MCF 10A (cell line): Measurements from ENCODE around the gene DNAH6. TPM values are rescaled to one million over a fixed set of nuclear protein-coding genes. Genes with fewer than 3 reads are reported as not detected.

Experiments used
- BruUV-seq: library from RNA; stranded (reverse); fragments of 400-500 nt; replicated peaks from 2 replicates; lab custom pipeline; 2021; lab: Mats Ljungman, UMichigan
- CTCF ChIA-PET: fragments of 300-600 bp; sonication (Branson Sonifier 250); formaldehyde crosslinking; extraction: SDS; loops from one replicate; lab custom pipeline; 2021; ENCODE audit warnings: antibody characterized with exemption, inconsistent platforms; lab: Yijun Ruan, JAX
- POLR2A ChIA-PET: fragments of 300-600, 350-650 bp; sonication (Branson Sonifier 250); formaldehyde crosslinking; extraction: SDS; loops from one replicate; lab custom pipeline; 2020; ENCODE audit warnings: antibody characterized with exemption, inconsistent platforms; lab: Yijun Ruan, JAX
- DNase-seq: peaks from one replicate; pipeline ENCODE4 v3.0.0-alpha.2; 2018; ENCODE audit not compliant: unreplicated experiment
- H3K27ac Mint-ChIP-seq: one replicate; pipeline ENCODE4 v1.8.0; 2022; ENCODE audit warnings: mild to moderate bottlenecking, low read depth, mixed read lengths; ENCODE audit not compliant: unreplicated experiment
- H3K27me3 Mint-ChIP-seq: one replicate; pipeline ENCODE4 v1.8.0; 2022; ENCODE audit warnings: mixed read lengths; ENCODE audit not compliant: insufficient read depth, unreplicated experiment
- H3K36me3 Mint-ChIP-seq: one replicate; pipeline ENCODE4 v1.8.0; 2022; ENCODE audit warnings: mild to moderate bottlenecking, moderate library complexity, mixed read lengths; ENCODE audit not compliant: insufficient read depth, unreplicated experiment
- H3K4me1 Mint-ChIP-seq: one replicate; pipeline ENCODE4 v1.8.0; 2022; ENCODE audit warnings: mixed read lengths; ENCODE audit not compliant: insufficient read depth, unreplicated experiment
- H3K4me3 Mint-ChIP-seq: one replicate; pipeline ENCODE4 v1.8.0; 2022; ENCODE audit warnings: mild to moderate bottlenecking, moderate library complexity, mixed read lengths; ENCODE audit not compliant: unreplicated experiment
- H3K9me3 Mint-ChIP-seq: one replicate; pipeline ENCODE4 v1.8.0; 2022; ENCODE audit warnings: mixed read lengths; ENCODE audit not compliant: unreplicated experiment
- intact Hi-C: fragments of 100-400 bp; cut with micrococcal nuclease; formaldehyde crosslinking; loops from 2 replicates; pipeline ENCODE4 v1.14.1; 2022
- total RNA-seq: library from RNA; stranded (reverse); gene quantifications from 2 replicates; pipeline ENCODE4 v1.2.3, GENCODE V29; 2022
- TF ChIP-seq, protein P1 (sequence below): fragments of 200-600 bp; IDR thresholded peaks from one replicate; pipeline ENCODE4 v1.8.0; 2022; ENCODE audit warnings: antibody characterized with exemption, mild to moderate bottlenecking; ENCODE audit not compliant: unreplicated experiment

Gene DNAH6
- total RNA-seq, 1 experiment from 2014 or later = 0.14 TPM

DNA sequence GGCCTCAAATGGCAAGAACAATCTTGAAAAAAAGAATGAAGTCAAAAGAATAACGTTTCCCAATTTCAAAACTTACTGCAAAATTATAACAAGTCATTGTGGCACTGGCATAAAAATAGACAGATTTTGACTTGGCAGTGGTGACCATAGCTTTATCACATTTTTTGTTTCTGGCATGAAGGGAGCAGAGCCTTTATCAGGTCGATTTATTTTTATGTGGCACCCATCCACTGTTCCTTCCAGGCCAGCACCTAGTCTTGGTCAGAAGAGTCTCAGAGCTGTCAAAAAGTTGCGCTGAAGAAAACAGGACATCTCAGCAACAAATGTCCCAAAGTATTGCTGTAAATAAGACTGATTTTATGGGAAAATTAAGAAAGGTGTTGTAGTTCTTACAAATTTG, 272.2 kb downstream of the DNAH6 start:
- no peaks in the 10 kb centered on the region for H3K27me3 Mint-ChIP-seq
- CTCF ChIA-PET = interaction anchor here (0.9 kb wide), 1 partner anchor 262 kb away, joined by 5 read pairs; no protein-coding TSS in a partner anchor
- H3K9me3 Mint-ChIP-seq = no peaks in the 10 kb centered on the region
- no TSS peak for BruUV-seq
- TF ChIP-seq, protein P1, sequence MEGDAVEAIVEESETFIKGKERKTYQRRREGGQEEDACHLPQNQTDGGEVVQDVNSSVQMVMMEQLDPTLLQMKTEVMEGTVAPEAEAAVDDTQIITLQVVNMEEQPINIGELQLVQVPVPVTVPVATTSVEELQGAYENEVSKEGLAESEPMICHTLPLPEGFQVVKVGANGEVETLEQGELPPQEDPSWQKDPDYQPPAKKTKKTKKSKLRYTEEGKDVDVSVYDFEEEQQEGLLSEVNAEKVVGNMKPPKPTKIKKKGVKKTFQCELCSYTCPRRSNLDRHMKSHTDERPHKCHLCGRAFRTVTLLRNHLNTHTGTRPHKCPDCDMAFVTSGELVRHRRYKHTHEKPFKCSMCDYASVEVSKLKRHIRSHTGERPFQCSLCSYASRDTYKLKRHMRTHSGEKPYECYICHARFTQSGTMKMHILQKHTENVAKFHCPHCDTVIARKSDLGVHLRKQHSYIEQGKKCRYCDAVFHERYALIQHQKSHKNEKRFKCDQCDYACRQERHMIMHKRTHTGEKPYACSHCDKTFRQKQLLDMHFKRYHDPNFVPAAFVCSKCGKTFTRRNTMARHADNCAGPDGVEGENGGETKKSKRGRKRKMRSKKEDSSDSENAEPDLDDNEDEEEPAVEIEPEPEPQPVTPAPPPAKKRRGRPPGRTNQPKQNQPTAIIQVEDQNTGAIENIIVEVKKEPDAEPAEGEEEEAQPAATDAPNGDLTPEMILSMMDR = no peak
- H3K36me3 Mint-ChIP-seq = no peaks in the 10 kb centered on the region
- DNase-seq = no peak
- POLR2A ChIA-PET = no interaction called here
- no peak overlapping the region for H3K27ac Mint-ChIP-seq
- H3K4me1 Mint-ChIP-seq = no peaks in the 10 kb centered on the region
- intact Hi-C loops = no loop called here
- H3K4me3 Mint-ChIP-seq = no peak overlapping the region

DNA sequence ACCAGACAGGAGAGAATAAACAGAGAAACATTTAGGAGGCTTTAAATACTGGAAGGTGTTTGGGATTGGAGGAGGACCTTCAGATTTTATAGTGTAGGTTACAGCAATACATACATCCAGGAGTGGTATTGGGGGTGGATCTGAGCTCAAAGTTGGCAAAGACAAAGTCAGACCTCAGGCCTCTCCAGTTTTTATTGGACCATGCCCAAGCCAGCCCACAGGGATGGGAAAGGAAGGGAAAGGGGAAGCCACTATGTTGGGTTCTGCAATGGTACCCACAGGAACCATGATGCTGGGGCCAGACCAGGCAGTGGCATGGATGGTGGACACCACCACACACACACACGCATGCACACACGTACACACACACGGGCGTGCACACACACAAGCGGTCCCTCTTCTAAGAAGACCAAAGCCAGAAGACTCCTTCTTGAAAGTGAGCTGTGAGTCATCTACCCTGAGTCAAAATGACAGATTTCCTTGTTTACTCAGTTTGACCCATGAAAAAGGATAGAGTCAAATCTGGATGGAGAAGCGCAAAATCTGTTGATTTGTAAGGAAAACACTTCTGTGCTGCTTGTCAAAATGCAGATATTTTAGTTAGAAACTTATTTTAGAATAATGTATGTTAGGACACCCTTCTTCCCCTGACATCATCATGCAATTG, 276.7 kb downstream of the DNAH6 start:
- ChIA-PET POLR2A (interaction anchor here (1.0 kb wide), 1 partner anchor 11 kb away, joined by 5 read pairs; no protein-coding TSS in a partner anchor), CTCF (no interaction called here)
- Mint-ChIP-seq H3K27me3 (no peaks in the 10 kb centered on the region), H3K27ac (peak overlapping the region; percentile 14), H3K36me3 (no peaks in the 10 kb centered on the region), H3K4me1 (no peaks in the 10 kb centered on the region), H3K9me3 (no peaks in the 10 kb centered on the region), H3K4me3 (no peak overlapping the region)
- TF ChIP-seq, protein P1 = no peak
- peak; percentile 43 for DNase-seq
- BruUV-seq = no TSS peak
- intact Hi-C loops = no loop called here

DNA sequence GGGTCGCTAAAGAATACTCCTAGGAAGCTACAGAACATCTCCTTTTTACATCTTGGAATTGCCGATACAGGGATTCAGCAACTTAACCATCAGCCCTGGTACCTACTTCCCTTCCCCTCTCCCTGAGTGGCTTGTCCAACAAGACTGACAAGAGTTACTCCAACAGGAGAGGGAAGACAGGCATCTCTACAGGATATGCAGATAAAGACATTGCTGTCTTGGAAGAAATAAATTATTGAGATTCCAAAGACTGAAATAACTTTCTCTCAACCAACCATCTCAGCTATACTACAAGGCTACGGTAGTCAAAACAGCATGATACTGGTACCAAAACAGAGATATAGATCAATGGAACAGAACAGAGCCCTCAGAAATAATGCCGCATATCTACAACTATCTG, 277.3 kb downstream of the DNAH6 start:
- POLR2A ChIA-PET = interaction anchor here (1.0 kb wide), 1 partner anchor 11 kb away, joined by 5 read pairs; no protein-coding TSS in a partner anchor
- Mint-ChIP-seq H3K4me1 (no peaks in the 10 kb centered on the region), H3K9me3 (no peaks in the 10 kb centered on the region), H3K27ac (no peak overlapping the region), H3K27me3 (no peaks in the 10 kb centered on the region), H3K36me3 (no peaks in the 10 kb centered on the region), H3K4me3 (no peak overlapping the region)
- no TSS peak for BruUV-seq
- CTCF ChIA-PET = no interaction called here
- TF ChIP-seq, protein P1 = no peak
- no peak for DNase-seq
- intact Hi-C loops = no loop called here

DNA sequence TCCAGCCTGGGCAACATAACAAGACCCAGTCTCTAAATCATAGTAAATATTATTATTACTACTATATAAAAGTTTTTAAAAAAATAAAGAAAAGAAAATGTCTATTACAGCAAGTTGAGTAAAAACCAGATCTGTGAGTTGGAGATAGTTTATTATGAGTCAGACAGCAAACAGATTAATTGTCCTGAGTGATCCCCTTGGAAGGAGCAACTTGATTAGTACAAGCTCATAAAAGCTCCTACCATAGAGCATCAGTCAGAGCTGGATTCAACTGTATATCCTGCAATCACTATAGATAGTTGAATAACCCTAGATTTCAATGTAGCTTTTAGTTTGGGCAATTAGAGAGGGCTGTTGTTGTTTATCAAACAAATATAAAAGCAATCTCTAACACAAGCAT, 280.5 kb downstream of the DNAH6 start:
- H3K4me3 Mint-ChIP-seq = no peak overlapping the region
- DNase-seq = no peak

More for the DNA sequence above, 280.5 kb downstream of the DNAH6 start:
- ChIA-PET POLR2A (no interaction called here), CTCF (no interaction called here)
- no peaks in the 10 kb centered on the region for H3K9me3 Mint-ChIP-seq
- H3K27ac Mint-ChIP-seq = no peak overlapping the region
- intact Hi-C loops = no loop called here
- TF ChIP-seq, protein P1 = no peak
- H3K36me3 Mint-ChIP-seq = no peaks in the 10 kb centered on the region
- BruUV-seq = no TSS peak
- no peaks in the 10 kb centered on the region for H3K27me3 Mint-ChIP-seq
- H3K4me1 Mint-ChIP-seq = no peaks in the 10 kb centered on the region
